ENCODE measurements around the gene UBE2D3.
"Not testable (repeated sequence)": the region's sequence is repeated elsewhere in the genome, so short reads cannot be mapped to it uniquely, and the experiment has no call there.

Gene UBE2D3

DNA sequence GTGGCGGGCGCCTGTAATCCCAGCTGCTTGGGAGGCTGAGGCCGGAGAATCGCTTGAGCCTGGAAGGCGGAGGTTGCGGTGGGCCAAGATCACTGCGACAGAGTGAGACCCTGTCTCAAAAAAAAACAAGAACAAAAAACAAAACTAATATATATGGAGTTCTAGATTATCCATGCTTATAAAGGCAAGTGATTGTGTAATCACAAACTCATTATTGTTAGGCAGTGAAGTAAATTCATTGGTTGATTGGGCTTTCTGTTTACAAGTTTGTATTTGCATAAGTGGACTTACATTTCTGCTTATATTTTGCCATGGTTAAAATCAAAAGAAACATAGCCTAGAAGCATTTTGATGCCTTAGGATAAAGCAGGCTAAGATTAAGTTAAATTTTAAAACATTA is 2.5 kb upstream of the UBE2D3 start:
- DNase-seq: no peak

DNA sequence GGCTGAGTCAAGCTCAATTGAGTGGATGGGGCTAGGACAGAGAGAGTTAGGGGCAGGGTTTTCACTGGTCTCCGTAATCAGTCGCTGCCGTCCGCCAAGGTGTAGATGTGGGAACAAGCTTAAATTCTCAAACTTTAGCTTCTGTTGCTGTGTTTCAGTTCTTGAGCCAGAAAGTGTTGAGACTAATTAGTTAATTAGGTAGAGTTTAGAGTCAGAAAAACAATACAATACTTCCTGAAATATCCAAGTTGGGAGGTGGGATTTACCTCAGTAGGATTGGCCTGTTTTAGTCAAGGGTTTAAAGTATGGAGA is 1.1 kb upstream of the UBE2D3 start:
- no peak for DNase-seq

DNA sequence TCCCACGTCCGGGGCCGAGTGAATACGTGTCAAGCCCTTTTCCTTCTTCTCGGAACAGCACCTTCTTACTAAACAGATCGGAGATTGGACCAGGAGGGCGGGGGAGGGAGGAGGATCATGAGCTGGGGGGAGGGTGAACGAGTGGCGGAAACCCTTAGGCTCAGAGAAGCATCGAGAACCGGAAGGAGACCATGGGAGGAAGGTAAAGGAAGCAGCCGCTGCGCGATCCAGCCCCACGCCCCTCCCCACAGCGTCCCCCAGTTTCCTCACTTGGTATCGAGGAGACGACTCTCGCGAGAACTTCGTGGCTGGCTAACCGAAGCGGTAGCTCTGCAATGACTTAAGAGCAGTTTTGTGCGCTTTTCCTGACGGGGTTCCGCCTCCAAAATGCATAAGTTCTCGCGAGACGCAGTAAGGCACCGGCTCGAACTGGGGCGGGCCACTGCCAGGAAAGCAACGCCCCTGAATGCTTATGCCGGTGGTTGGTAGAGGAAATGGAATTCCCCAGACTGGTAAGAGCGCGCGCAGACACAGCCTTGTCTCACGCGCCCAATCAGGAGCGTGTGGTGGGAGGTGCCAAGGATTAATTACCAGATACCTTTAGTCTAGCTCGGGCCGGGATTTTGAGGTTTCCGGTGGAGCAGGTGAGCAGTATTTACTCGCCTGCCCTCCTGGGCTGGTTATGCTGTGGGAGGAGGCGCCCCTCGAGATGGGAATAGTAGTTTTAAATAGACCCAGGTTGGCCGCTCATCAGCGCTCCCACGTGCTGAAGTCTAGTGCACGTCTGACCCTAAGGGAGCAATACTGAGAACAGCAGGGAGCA is 534 bp upstream of the UBE2D3 start:
- peak; percentile 99 to 100 (median 100) for DNase-seq

DNA sequence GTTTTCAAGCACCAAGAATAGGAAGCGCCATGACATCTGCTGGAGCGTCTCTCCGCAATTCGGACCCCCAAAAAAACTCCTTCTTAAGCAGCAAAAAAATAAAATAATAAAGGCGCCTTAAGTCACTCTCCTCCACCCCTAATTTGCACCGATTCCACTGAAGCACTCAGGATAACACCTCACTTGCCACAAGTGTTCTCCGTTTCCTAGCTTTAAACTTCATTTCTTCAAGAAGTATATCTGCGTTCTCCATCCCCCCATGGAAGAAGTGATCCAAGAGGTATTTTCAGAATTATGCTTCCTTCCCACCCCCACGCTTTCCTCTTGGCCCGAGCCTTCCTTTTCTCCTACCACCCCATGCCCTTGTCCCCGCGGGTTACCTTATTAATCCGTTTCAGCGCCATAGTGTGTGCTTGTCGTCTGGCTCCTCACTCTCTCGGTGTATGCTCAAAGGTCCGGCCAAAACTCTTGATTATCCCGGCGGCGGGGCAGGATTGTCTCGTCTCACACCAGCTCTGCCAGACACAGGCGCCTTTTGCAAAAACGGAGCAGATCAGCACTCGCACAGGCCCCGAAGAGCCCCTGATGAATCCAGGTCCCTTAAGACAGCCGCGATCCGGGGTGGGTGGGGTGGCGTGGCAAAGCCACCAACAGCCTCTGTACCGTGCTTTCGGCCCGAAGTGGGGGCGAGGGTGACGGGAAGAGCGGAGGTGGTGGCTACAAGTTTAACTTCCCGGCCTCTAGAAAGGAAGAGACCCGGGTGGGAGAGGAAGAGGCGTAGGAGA is 1.1 kb downstream of the UBE2D3 start:
- DNase-seq: no peak

DNA sequence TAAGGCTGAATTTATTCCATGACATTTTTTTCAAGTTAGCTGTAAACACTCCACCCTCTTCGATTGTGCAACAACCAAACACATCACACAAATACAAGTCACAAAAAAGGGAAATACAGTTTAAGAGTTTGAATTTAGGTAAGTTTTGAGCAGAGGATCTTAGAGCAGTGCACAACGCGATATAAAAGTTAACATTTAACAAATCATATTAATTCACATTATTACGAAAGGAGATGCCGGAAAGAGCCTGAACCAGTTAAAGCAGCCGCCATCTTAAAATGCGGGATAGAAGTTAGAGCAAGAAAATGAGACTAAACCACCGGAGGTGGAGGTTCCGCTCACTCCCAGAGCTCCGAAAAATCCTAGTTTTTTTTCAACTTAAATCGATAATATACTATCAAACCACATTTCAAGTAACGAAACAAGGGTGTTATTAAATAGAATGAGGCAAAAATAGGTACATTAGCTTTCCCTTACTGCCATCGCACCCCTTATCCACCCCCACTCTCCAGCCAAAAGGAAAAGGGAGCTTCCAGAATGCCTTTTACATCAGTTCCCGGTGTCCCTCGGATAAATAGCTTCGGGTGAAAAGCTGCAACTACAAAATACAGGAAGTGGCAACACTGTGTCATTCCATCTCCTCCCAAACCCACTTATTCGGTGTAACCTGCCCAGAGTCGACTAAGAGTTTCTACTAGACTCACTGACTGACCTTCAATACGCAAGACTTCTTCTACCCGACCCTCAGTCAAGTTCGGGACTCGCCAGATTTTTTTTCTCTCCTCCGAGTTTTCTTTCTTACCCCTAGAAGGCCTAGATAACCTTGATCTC is 1.9 kb downstream of the UBE2D3 start:
- peak in 2 of 5 donors; percentile 14 to 55 for DNase-seq

DNA sequence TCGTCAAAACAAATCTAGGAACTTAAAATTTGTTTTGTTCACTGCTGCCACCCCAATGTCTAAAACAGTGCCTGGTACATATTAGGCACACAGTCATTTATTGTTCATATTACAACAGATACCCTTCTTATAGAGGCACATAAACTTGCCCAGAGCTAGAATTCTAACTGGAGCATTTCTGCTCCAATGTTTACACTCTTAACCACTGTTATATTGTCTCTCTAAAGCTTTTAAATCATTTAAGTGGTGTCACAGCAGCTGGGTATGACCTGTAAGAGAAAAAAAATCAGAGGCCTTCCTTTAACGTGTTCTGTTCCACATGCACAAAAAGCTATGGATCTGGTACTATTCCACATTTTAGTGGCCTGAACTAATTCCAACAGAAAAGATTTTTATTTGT is 3.0 kb downstream of the UBE2D3 start:
- DNase-seq: no peak

DNA sequence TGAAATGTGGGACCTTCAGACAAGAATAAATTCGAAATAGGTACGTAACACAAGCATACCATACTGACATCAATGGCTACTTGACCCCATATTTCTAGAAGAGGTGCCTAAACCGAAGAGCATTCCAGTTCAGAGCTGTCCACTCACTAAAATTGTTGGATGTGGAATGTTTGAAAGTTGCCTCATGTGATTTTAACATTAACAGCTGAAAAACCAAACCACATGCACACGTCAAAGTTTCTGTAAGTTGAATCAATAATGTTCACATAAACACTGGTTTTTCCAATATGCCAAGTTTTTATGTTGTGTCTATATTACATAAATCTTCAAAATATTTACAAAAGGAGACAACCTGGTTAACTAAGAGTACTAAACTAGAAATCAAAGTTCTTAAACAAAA is 3.5 kb downstream of the UBE2D3 start:
- DNase-seq: no peak

DNA sequence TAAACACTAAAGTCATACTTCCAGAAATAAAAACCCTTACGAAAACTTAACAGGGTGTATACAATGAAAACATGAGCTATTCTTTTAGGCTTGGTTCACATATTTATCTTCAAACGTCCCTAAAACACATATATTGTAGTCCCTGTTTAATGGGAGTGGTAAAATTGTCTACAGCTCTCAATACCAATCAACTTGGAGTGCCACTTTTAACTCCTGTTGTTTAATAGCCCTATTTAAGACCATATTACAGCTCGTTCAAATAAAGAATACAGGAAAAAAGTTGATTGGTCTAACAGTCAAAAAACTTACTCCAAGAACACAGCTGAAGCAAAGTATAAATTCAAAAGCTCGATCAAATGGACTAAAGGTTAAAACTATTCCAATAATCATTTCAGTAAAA is 3.9 kb downstream of the UBE2D3 start:
- DNase-seq: no peak

DNA sequence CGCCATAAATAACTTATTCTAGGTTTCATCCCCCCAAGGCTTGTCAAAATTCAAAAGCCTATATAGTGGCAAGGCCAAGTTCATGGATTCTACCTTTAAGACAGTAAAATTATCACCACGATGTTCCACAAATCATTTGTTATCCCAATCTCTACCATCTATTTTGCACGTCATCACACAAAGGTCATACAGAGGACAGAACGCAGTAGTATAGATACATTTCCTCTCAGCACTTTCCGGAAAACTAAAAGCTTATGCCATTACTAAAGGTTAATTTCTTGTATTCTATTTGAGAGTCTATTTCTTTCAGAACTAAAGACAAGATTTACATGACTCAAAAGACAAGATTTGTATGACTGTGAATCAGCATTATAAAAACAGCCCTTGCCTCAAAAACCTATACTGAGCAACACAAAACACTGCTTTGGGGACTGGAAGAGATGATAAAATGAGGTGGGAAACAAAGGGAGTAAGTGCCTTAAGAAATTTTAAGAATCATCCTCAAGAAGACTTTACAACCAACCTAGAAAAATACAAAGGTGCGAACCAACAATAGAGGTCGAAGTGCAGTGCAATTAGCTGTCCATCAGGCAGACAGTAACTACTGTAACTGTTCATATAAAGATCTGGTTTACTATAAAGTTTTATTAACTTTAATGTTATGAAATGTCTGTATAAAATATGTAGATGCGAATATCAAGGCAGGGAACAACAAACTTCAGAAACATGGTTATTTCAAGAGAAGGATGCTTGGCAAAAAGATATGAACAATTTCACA is 7.6 kb downstream of the UBE2D3 start:
- peak in 4 of 5 donors; percentile 9 to 53 (median 38) for DNase-seq

DNA sequence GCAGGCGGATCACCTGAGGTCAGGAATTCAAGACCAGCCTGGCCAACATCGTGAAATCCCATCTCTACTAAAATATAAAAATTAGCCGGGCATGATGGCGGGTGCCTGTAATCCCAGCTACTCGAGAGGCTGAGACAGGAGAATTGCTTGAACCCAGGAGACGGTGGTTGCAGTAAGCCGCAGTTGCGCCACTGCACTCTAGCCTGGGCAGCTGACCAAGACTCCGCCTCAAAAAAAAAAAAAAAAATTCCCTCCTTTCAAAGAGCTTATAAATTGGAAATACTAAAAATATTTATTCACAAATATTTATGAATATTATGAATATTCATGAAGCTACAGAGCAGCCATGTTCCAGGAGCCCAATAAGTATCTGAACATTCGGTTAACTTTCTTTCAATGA is 8.3 kb downstream of the UBE2D3 start:
- not testable (repeated sequence) for DNase-seq

DNA sequence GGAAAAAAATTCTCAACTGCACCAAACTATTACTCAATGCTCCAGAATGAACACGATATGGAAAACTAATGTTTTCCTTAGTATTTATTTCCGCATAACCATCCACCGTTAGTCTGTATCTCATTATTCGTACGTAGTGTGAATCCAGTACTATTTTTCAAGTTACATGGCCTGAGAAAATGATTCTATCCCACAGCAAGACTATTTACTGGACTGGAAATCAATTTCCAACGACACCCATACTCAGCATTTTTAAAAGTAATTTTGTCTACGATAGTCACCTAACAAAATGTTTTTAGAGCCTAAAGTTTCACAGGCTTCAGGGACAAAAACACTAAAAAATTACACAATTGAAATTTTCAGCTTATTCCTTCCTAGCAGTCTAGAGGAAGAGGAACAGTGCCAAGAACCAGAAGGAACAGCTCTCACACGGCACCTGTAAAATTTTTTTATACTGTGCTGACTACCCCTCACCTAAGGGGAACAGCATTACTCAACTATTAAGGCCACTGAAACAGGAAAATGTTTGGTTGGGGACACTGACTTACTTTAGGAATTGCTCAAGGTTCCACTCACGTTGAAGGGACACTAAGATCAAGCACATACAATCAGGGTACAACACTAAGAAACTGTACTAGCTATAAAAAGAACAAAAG is 9.6 kb downstream of the UBE2D3 start:
- DNase-seq: no peak

DNA sequence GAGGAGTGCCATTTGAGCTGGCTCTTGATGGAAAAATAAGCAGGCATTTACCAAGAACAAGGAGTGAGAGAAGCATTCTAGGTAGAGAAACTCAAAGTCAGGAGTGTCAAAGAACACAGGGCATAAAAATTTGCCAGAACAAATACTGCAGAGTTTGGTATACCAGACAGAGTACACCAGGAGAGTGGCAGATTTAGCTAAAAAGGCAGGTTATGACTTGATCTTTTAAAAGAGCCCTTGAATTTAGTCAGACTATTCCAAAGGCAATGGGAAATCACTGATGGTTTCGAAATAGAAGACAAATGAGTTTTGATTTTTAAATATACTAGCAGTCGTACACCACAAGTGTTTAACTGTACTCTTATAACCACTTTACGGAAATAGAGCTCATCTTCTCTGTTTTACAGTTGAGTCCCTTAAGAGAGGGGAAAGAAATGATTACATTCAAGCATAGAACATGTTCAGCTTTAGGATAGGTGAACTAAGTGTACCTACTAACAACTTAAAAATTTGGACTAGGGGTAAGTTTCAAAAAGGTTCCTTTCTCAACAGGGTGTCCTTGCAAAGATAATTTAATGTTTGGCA is 10.2 kb downstream of the UBE2D3 start:
- peak in 1 of 5 donors; percentile 15 for DNase-seq

DNA sequence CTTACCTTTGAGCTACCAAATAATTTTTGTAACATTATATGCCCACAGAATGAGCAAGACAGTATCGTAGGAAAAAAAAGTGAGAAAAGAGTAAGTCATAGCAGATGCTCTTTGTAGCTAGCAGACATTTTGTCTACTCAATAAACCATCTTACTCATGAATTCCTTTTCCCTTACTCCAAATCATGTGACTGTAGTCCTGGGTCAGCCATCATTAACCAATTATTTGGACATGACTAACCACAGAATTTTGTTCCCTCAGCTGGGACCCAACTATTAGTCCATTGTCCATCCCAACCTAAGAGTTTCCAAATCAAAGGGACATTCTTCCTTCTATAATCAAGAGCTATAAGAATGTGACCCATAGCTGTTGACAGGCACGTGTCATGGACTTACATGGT is 11.4 kb downstream of the UBE2D3 start:
- no peak for DNase-seq

DNA sequence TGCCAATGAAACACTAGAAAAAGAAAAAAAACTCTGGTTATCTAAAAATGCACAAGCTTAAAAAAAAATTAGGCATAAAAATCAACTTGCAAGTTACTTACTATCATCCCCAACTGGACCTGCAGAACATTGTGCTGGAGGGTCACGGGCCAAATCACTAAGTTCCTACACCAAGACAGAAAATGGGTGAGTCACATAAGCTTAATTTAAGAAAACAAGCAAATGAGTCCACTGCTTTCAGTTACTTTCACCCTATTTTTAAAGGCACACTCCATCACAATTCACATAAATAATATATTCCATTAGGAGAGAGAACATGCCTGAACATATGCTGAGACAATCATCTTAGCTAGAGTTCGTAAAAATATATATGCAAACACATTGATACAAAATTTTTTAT is 17.7 kb downstream of the UBE2D3 start:
- no peak for DNase-seq

DNA sequence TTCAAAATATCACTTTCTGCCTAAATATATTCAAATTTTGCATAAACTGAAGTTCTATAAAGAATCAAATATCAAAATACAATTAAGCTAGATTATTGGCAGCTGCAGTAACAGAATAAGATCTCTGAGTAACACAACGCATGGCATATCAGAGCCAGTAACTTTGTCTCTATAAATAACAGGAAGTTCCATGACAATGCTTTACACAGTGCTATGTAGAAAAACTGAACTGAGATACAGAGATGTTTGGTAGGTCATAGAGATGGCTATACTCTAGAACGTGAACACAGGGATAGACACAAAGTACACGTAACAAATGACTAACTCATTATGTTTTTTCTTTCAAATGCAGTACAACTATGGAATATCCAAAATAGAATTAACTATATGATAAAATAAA is 18.2 kb downstream of the UBE2D3 start:
- DNase-seq: no peak

DNA sequence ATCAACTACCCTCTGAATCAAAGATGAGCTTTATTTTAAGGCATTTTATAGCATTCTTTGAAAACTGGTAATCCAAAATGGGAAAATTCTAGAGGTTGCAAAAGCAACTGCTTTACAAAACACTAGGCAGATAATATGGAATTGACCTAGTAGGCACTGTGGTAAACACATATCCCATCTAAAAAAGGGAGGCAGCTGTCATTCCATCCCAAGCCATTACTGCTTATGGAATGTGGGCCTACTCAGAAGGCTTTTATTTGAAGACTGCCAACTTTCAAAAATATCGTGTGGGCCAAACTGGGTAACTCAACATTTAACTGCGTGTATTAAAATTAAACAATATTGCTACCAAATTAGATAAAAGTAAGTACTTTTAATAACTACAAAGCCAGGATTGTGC is 19.3 kb downstream of the UBE2D3 start:
- DNase-seq: no peak

DNA sequence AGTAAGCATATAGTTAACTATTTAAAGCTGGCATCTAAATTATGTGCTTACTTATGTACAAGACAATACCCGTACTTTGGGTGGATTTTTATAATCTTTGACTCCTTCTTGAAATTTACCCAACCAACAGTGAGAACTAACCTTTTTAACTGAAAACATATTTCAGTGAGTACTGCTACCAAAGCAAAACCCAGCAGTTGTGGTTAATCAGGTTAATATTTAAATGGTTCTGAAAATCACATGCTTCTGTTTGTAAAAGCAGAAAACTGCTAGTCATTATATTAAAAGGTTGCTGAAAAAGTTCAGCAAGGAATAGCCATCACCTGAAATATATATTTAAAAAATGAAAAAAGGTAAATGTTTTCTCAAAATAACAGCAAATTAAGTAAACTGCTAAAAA is 20.0 kb downstream of the UBE2D3 start:
- no peak for DNase-seq

DNA sequence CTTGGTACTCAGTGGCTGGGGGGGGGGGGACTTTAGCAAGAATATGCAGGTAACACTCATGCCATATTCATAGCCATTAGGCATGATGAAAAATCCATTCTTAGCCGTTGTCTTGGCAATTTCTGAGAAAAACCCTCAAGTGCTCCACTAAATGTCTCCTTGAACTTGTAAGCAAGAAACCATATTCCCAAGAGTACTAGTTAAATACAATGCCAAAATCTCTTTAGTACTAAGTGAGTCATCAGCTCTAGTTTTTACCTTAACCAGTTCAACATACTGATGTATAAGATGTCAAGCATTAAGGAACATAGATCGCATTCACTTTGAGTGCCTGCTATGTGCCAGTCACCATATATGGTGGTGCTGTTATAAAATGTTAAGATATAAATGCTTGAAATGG is 27.5 kb downstream of the UBE2D3 start:
- DNase-seq: no peak

DNA sequence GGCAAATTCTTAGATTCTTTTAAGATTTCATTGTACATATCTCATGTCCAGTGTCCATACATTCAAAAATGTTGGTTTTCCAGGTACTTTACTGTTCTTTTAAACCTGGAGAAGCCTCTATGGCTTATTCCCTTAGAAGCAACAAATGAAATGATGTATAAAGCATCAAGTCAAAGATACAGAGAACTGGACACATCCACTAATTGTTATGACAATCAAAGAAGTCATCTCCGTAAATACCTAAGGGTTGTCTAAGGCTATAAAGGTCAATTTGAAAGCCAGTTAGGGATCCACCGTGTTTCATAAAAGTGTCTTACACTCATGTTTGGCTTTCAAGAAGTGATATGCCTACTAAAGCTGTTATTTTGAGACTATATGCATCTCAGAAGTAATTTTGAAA is 32.4 kb downstream of the UBE2D3 start:
- no peak for DNase-seq

DNA sequence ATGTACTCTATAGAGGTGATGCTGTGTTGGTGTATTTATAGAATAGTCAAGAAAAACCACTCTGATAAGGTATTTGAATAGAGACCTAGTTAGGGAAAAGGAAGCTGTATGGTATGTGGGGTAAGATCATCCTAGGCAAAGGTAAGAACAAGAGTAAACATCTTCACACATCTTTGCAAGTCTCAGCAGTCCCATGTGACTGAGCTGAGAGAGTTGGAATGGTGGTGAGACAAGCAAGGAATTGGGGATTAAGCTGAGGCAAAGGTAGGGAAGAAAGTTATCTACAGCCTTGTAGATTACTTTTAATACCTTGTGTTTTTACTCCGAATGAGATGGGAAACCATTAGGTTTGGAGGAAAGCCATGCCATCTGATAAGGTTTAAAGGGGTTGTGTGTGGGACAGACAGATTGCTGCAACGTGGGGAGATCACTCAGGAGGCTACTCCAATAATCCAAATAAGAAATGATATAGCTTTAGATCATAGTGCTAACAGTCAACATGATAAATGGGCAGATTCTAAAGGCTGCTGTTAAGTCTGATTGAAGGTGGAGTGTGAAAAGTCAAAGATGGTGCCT is 34.9 kb downstream of the UBE2D3 start:
- no peak for DNase-seq

DNA sequence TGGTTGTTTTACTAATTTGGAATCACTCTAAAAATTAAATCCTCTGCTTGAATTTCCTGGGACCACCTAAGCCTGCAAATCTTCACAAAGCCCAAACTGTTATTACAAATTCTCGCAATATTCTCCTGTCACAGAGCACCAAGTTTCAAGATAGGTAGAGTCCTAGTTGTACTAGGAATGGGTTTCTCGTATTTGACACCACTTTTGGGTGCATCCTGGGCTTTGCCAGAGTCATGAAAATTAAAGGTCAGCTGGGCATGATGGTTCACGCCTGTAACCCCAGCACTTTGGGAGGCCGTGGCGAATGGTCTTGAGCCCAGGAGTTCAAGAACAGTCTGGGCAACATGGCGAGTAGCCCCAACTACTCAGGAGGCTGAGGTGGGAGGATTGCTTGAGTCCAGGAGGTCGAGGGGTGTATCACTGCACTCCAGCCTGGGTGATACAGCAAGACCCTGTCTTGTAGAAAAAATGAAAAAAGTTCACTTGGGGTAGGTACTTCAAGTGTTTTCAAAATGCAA is 36.0 kb downstream of the UBE2D3 start:
- no peak for DNase-seq
